ENCODE measurements around the gene ARHGAP45.
"Not testable (repeated sequence)": the region's sequence is repeated elsewhere in the genome, so short reads cannot be mapped to it uniquely, and the experiment has no call there.

The ARHGAP45 gene

DNA sequence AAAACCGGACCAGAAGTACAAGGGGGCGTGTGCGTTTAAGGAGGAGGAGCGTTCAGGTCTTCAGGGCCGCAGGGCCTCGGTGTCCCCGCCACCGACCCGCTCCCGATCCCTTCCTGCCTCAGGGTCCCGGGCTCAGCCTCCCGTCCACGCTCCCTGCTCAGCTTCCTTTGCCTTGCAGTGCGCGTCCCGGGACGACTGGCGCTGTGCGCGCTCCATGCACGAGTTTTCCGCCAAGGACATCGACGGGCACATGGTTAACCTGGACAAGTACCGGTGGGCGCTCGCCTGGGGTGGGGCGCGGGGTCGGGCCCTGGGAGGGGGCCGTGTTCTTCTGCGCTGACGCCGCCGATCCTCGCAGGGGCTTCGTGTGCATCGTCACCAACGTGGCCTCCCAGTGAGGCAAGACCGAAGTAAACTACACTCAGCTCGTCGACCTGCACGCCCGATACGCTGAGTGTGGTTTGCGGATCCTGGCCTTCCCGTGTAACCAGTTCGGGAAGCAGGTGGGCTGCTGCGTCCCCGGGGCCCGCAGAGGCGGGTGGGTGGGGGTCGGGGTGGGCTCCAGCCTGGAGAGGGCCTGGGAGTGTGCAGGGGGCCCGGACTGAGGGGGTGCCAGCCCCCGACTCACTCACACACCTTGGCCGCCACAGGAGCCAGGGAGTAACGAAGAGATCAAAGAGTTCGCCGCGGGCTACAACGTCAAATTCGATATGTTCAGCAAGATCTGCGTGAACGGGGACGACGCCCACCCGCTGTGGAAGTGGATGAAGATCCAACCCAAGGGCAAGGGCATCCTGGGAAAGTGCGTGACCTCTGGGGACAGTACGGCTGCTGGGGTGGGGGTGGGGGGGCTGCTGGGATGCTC lies 38.3 kb downstream of the ARHGAP45 start:
- DNase-seq (ENCODE audit: low read depth): peak; percentile 55

DNA sequence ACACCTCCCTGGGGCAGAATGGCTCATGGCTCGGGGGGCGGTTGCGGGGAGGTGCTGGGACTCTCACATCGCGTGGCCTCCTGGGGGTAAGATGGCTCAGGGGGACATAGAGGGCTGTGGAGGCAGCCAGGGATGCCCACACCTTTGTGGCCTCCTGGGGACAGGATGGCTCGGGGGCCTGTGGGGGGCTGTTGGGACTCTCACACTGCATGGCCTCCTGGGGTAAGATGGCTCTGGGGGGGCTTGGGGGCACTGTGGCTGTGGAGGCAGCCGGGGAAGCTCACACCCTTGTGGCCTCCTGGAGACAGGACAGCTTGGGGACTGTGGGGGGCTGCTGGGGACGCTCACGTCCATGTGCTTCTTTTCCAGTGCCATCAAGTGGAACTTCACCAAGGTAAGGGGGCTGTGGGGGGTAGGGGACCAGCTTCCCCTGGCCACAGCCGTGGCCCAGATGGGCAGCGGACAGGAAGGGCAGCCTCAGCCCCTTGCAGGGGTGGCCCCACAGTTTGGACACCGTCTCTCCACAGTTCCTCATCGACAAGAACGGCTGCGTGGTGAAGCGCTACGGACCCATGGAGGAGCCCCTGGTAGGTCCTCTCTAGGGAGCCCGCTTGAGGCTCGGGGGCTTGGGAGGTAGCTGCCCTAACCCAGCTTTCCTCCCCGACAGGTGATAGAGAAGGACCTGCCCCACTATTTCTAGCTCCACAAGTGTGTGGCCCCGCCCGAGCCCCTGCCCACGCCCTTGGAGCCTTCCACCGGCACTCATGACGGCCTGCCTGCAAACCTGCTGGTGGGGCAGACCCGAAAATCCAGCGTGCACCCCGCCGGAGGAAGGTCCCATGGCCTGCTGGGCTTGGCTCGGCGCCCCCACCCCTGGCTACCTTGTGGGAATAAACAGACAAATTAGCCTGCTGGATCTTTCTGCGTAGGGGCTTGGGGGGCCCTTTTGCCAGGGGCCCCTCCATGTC lies 39.2 kb downstream of the ARHGAP45 start:
- peak; percentile 37 for DNase-seq (ENCODE audit: low read depth)

DNA sequence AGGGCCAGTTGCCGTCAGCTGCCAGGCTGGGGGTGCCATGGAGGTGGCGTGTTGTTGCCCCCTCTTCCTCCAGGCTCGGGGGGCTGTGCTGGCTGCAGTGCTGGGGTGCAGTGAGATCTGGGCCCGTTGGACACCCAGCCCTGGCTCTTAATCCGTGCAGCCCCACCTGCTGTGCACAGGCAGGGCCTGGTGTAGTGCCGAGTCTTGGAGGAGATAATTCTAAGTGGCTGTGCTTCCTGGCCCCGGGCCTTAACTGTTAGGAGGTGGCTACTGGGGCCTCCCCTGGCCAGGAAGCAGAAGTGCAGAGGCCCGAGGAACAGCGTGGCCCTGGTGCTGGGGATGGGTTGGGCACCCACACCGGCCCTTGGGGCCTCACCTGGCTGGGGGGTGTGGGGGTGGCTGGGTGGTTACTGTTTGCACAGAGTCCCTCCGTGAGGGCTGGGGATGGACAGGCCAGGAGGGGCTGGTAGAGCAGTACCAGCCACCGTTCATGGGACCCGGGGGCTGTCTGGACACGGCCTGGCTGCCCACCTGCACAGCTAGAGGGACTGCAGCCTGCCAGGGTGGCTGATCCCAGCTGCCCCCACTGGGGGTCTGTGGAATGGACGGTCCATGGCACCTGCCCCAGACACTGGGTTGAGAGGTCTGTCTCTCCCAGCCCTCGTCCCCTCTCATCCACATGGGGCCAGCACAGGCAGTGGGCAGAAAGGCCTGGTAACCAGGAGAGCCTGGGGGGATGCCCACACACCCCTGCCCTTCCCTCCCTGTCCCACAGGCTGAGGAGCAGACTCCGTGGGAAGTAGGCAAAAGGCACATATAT lies 40.1 kb downstream of the ARHGAP45 start:
- DNase-seq (ENCODE audit: low read depth): peak; percentile 72

DNA sequence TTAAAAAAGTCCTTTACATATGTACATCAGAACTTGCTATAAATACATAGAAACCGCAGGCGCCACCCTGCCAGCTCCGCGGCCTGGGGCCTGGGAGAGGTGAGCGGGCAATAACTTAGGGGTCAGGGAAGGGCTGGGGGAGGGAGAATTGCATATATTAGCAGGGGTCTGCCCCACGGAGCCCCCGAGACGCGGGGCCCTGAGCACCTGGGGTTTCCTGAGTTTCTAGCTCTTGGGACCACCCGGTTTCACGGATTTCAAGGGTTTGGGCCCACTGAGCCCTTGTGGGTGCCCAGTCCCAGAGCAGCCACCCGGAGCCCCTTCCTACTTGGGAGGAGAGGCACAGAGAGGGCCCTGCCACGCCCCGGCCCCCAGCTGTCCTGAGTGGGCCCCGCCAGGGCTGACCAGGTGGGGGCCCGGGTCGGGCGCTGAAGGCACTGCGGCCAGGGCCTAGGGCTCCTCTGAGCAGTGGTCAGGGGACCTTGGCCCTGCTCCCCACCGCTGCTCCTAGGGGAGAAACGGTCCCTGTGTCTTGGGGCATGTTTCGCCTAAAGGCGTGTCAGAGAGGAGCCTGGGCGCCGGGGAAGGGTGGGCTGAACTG lies 40.8 kb downstream of the ARHGAP45 start:
- DNase-seq (ENCODE audit: low read depth): no peak

DNA sequence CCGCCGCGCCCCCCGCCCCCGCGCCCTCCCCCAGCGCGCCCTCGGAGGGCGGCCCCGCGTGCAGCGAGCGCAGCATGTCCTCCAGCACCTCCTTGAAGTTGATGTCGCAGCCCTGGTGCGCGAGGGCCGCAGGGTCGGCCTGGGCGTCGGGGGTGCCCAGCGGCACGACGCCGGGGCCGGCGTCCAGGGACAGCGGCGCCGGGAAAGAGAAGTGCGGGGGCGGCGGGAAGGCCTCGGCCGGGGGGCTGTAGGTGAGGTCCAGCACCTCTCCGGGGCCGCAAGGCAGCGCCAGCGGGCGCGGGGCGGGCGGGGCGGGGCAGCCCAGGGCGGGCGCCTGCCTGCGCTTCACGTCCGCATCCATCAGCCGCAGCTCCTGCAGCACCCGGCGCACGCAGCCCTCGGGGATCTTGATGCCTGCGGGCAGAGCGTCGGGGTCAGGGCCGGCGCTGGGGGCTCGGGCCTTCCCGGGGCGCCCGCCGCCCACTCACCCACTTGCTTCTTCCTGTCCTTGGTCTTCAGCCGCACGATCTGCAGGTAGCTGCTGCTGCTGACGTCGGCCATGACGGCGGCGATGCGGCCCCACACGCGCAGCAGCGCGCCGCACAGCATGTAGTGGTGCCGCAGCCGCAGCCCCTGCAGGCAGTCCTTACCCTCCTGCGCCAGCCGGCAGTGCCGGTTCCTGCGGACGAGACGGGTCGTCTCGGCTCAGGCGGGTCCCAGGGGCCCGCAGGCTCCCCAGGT lies 41.5 kb downstream of the ARHGAP45 start:
- DNase-seq (ENCODE audit: low read depth): no peak

DNA sequence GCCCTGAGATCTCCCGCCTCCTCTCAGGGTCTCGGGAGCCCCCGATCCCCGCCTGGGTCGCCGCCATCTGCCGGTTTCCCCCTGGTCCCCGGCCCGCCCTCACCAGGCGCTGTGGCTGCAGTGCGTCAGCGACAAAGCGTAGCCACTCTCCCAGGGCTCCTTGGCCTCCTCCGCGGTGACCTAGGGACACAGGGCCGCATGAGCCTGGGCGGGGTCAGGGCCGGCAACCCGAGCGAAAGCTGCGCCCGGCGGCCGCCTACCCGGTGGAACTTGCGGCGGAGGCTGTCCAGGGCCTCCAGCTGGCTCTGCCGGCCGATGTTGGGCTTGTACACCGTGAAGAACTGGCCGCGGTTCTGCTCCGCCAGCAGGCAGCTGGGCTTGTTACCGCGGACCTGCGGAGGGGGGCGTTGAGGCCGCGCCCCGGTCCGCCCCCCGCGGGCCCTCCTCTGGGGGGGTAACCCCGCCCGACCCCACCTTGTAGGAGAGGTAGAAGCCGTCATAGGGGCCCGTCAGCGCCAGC lies 42.1 kb downstream of the ARHGAP45 start:
- no peak for DNase-seq (ENCODE audit: low read depth)

DNA sequence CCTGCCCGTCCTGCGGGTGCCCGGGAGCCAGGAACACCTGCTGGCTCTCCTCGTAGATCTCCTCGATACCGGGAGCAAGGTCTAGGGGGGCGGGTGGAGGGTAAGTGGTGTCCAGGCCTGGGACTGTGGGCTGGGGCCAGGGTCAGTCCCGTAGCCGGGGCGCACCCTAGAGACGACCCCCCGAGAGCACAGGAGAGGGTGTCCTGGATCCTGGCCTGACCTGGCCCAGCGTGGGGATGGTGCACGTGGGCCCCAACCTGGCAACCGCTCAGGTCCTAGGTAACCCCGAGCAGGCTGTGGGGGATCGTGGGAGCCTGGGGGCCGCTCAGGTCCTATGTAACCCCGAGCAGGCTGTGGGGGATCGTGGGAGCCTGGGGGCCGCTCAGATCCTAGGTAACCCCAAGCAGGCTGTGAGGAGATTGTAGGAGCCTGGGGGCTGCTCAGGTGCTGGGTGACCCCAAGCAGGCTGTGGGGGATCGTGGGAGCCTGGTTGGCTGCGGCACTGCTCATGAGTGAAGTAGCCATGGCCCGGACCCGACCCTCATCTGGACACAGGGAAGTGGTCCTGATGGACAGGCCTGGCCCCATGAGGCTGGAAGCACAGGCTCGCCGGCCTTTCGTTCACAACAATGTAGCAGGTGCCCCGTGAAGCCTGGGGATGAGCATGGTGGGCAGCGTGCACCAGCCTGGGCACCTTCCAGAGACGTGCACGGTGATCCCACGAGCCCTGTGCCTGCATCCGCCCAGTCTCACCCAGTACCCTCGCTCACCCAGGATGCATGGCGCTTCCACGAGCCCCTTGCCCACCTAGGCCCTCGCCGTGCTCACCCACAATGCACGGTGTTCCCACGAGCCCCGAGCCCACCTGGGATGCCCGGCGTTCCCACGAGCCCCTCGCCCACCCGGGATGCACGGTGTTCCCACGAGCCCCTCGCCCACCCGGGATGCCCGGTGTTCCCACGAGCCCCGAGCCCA lies 43.0 kb downstream of the ARHGAP45 start:
- no peak for DNase-seq (ENCODE audit: low read depth)

DNA sequence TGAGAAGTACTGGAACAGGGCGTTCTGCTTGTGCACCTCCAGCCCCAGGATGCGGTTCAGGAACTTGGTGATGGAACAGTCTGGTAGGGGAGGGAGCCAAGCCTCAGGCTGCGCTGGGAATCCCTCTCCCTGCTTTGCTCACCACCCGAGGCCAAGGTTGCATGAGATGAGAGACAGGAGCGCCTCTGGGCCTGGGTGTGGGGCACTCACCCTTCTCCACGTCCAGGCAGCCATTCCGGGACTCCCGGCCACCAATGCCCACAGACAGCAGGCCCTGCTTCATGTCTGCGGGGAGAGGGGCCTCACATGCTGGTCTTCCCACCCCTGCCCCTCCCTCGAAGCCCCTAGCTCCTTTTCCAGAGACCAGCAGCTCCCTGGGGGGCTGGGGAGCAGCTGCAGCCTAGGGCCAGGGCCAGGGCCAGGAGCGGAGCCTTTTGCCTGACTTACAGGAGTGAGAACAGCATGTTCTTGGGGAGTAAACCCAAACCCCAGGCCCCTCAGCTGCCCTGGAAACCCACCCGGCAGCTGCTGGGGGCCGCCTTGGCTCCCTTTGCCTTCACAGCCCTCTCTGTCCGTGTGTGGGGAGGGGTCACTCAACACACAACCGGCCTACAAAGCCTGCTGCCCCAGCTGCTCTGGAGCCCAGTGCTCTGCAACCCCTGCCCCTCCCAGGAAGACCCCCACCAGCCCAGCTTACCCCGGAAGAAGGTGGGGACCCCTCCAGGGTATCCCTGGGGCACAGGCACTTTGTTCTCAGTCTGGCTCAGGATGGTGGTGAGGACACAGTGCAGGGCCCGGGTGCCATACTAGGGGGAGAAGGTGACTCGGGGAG lies 44.1 kb downstream of the ARHGAP45 start:
- DNase-seq (ENCODE audit: low read depth): no peak

DNA sequence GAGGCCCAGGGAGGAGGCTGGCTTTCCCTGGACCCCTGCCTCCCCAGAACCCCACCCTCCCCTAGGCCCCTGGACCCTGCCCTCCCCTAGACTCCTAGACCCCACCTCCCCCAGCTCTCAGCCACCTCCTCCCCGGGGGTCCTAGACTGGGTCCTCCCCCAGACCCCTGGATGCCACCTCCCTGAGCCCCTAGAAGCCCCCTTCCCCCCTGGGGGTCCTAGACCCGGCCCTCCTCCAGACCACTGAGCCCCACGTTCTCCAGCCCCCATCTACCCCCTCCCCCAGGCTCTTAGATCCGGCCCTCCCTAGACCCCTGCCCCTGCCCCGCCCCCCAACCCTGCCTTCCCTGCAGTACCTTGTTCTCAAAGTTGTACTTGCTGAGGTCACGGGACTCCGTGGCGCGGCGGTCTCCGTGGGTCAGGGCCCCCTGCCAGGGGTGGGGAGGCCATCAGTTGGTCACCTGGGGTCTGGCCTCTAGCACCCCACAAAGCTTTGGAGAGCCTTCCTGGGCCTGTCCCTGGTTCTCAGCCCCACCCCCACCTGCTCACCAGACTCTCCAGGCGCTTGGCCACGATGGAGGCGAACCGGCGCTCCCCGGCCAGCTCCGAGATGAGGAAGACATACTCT lies 44.8 kb downstream of the ARHGAP45 start:
- DNase-seq (ENCODE audit: low read depth): no peak

DNA sequence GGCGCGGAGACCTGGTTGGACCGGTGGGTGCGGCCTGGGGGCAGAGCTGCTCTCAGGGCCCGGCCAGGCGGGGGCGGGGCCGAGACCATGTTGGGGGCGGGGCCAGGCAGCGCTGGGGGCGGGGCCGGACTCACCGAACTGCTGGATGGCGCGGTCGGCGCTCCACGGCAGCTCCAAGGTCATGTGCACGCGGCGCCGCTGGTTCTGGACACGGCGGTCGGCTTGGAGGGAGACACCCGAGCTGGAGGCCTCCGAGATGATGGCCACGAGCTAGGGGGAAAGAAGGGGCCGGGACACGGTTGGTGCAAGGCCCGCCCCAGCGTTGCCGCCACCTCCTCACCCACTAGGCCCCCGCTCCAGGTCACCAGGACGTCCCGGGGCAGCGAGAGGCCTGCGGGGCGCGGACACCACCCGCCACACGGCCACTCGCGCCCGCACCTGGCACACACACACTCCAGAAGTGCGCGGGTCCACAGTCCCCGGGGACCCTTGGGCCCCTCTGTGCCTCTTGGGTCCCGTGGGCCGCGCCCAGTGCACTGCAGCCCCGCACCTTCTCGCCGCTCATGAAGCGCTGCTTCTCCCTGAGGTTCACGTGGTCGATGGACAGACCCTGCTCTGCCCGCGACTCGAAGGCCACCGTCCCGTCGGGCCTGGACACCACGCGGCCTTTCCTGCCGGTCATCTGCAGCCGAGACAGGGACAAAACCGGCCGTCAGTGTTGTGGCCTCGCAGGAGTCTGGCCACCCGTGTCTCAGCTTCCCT lies 45.5 kb downstream of the ARHGAP45 start:
- no peak for DNase-seq (ENCODE audit: low read depth)

DNA sequence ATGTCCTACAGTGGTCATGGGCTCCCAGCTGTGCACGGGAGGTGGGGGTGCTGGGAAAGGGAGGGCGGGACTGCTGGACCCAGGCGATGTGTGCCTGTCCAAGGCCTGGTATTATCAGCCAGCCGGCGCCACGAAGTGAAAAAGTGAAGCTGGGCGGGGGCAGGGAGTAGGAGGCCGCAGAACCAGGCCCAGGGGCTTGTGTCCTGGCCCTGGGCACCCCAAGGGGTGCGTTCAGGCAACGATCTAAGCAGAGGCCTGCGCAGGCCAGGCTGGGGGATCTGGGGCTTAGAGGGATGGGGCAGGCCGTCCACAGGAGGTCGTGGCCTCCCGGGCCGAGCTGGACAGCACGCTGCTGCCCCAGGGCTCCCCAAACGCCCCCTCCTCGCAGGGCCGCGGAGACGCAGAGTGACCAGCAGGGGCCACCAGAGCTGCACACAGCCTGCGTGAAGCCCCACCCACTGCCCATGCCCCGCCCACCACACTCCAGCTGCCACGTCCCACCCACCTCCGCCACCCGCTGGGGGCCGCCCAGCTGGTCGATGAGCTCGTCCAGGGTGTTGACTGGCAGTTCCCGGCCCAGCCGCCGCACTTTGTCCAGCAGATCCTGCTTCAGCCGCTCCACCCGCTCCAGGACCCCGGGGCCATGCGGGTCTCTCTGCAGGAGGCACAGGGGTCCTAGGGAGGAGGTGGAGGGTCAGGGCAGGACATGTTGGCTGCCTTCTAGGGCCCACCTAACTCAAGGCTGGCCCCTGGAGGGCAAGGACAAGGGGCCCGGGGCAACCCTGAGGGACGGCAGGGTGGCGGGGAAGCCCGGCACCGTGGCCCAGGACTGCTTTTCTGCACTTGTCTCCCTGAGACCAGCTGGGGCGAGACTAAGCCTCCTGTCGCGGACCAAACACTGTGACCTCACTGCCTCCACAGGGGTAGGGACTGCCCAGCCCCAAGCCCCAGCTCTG lies 46.3 kb downstream of the ARHGAP45 start:
- peak; percentile 95 for DNase-seq (ENCODE audit: low read depth)

DNA sequence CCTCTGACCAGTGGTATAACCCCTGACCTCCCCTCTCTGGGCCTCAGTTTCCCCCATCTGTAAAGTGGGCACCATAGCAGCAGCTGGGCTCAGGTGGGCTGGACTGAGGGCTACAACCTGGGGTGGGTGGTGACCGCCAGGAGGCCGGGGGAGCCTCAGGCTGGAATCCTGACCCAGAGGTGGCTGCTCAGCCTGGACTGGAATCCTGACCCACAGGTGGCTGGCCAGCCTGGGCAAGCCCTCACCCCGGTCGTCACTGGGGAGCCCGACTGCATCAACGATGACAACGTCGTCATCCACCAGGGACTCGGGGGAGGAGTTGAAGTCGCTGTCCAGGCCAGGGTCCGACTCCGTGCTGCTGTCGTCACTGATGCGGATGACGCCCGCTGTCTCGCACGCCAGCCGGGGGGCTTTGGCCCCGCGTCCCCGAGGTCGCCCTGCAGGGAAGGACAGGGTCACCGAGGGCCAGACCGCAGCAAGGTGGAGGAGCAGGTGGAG lies 47.1 kb downstream of the ARHGAP45 start:
- no peak for DNase-seq (ENCODE audit: low read depth)

DNA sequence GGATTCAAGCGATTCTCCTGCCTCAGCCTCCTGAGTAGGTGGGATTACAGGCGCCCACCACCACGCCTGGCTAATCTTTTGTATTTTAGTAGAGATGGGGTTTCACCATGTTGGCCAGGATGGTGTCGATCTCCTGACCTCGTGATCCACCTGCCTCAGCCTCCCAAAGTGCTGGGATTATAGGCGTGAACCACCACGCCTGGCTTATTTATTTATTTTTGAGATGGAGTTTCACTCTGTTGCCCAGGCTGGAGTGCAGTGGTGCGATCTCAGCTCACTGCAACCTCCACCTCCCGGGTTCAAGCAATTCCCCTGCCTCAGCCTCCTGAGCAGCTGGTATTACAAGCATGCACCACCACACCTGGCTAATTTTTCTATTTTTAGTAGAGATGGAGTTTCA lies 47.8 kb downstream of the ARHGAP45 start:
- not testable (repeated sequence) for DNase-seq (ENCODE audit: low read depth)

DNA sequence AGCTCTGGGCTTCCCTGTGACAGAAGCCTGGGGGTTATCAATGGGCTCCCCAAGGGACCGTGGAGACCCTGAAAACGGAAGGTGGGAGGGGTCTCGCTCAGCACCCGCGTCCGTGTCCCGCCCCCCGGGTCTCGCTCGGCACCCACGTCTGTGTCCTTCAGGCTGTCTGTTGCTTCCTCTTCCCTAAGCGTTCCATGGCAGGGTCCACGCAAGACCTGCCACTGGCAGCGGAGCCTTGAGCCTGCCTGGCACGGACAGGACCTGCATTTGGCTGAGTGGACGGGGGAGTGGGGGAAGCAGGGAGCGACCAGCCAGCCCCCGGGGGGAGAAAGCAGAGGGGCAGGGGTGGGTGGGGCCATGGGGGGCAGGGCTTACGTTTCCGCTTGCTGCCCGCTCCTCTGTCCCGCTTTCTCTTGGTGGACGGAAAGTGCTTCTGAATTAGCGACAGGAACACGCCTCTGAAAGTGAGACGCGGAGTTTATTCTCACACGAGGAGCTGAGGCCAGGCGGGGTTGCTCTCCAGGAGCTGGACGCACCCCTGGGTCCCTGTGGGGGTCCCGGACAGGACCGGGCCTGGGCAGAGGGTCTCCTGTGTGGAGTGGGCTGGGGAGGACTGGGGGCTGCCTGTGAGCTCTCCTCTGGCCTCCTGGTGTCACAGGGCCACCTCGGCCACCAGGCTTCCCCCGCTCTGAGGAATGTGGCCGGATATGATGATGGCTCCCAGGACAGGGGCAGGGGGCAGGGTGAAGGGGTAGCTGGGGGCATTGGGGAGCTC lies 48.9 kb downstream of the ARHGAP45 start:
- DNase-seq (ENCODE audit: low read depth): no peak
